GM06990 (cell line): ENCODE data around the gene STX1B.
"Not testable (repeated sequence)": the region's sequence is repeated elsewhere in the genome, so short reads cannot be mapped to it uniquely, and the experiment has no call there.

Source experiments
- DNase-seq: peaks from one replicate; pipeline ENCODE4 v3.0.0-alpha.2; 2011; ENCODE audit not compliant: insufficient read length; ENCODE audit errors: extremely low read depth
- H3K27me3 ChIP-seq: replicated peaks from 2 replicates; pipeline ENCODE4 v1.6.0; 2011; ENCODE audit warnings: low read length; ENCODE audit not compliant: control insufficient read depth, insufficient read depth
- H3K36me3 ChIP-seq: 2 replicates; pipeline ENCODE4 v1.5.1; 2011; ENCODE audit warnings: low read length; ENCODE audit not compliant: control insufficient read depth, insufficient read depth
- H3K4me3 ChIP-seq: replicated peaks from 2 replicates; pipeline ENCODE4 v1.5.1; 2011; ENCODE audit warnings: low read depth, mild to moderate bottlenecking, control low read depth, low read length
- CTCF ChIP-seq: IDR thresholded peaks from 2 replicates; pipeline ENCODE4 v1.5.1; 2011; ENCODE audit warnings: low read length, control low read depth, mild to moderate bottlenecking, inconsistent platforms; ENCODE audit not compliant: insufficient read depth, poor library complexity, severe bottlenecking

STX1B gene

GRCh38 chr16:30946671-30947540 lies 63.5 kb downstream of the STX1B start:
- Histone ChIP-seq H3K27me3 (no peaks in the 10 kb centered on the region), H3K36me3 (peaks cover 4% of the 10 kb centered on the region), H3K4me3 (no peak overlapping the region)
- no peak for TF ChIP-seq CTCF
- no peak for DNase-seq

GRCh38 chr16:30944352-30944751 lies 66.1 kb downstream of the STX1B start:
- no peak for TF ChIP-seq CTCF
- Histone ChIP-seq H3K27me3 (no peaks in the 10 kb centered on the region), H3K4me3 (no peak overlapping the region), H3K36me3 (peaks cover 4% of the 10 kb centered on the region)
- no peak for DNase-seq

GRCh38 chr16:30942426-30942806 lies 68.0 kb downstream of the STX1B start:
- H3K27me3 ChIP-seq = no peaks in the 10 kb centered on the region
- H3K4me3 ChIP-seq = peak overlapping the region; percentile 20; the same call in 1 of the 2 replicates
- H3K36me3 ChIP-seq = peaks cover 4% of the 10 kb centered on the region
- TF ChIP-seq CTCF = no peak
- DNase-seq = no peak

GRCh38 chr16:30941600-30942425 lies 68.6 kb downstream of the STX1B start:
- DNase-seq = peak; percentile 76
- no peaks in the 10 kb centered on the region for H3K27me3 ChIP-seq
- peaks cover 5% of the 10 kb centered on the region for H3K36me3 ChIP-seq
- TF ChIP-seq CTCF = peak; percentile 97
- H3K4me3 ChIP-seq = peak overlapping the region; percentile 20; the same call in 1 of the 2 replicates

- not testable (repeated sequence) for H3K27me3 ChIP-seq
These were observed 70.9 kb downstream of the STX1B start for GRCh38 chr16:30939571-30939970.

More at GRCh38 chr16:30939571-30939970, 70.9 kb downstream of the STX1B start:
- H3K4me3 ChIP-seq, DNase-seq, H3K36me3 ChIP-seq: not testable (repeated sequence)
